GM19239 (cell line): Measurements from ENCODE around the gene NHLRC2.

ENCODE experiments used
- DNase-seq: peaks from one replicate; pipeline ENCODE4 v3.0.0; 2011; ENCODE audit warnings: low spot score; ENCODE audit not compliant: insufficient read length
- FAIRE-seq: peaks from 2 replicates; lab custom pipeline; 2011; peaks lifted over from hg19 to GRCh38; lab: Jason Lieb, UNC

NHLRC2 gene

GRCh38 chr10:113961182-113962031 lies 106.9 kb downstream of the NHLRC2 start:
- DNase-seq (no peak), FAIRE-seq (no peak)

GRCh38 chr10:113965077-113965476 lies 110.6 kb downstream of the NHLRC2 start:
- peak; percentile 80 for FAIRE-seq
- DNase-seq: no peak

DNA sequence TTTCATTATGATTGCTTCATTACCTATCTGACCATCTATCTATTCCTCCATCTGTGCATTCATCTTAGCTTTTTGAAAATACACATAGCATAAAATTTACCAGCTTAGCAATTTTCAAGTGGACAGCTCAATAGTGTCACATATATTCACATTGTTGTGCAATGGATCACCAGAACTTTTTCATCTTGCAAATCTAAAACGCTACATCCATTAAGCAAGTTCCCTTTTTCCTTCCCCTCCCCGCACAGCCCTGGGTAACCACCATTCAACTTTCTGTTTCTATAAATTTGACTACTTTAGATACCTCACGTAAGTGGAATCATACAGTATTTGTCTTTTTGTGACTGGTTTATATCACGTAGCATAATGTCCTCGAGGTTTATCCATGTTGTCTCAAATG lies 111.2 kb downstream of the NHLRC2 start:
- DNase-seq (no peak), FAIRE-seq (peak; percentile 93)
